Renal cortex interstitium (tissue), 11 donors: ENCODE data around the gene PTPRJ. TPM values are rescaled to one million over a fixed set of nuclear protein-coding genes. Genes with fewer than 3 reads are reported as not detected.
A peak's percentile ranks its signal among the peaks of the same experiment; 100 is the strongest.

Source experiments
- DNase-seq, 11 donors: peaks; one replicate each; pipeline ENCODE4 v3.0.0-alpha.2; 2013; ENCODE audit warnings: low read depth in 9 of 11, low spot score in 4 of 11; ENCODE audit errors: extremely low read depth in 1 of 11
- polyA plus RNA-seq, 3 donors: library from polyadenylated mRNA; unstranded; fragments of 120-200 nt; gene quantifications; one replicate each; pipeline ENCODE4 v1.2.1, GENCODE V29; 2013; ENCODE audit not compliant: insufficient read length in 3 of 3

The PTPRJ gene
- polyA plus RNA-seq, 3 donors, result 23.3 to 24.5 (median 23.5) TPM

- no peak for DNase-seq
These were observed 19.0 kb upstream of the PTPRJ start for GRCh38 chr11:47961383-47961782.

- no peak for DNase-seq
These were observed 15.8 kb upstream of the PTPRJ start for GRCh38 chr11:47964546-47964945.

GRCh38 chr11:47967577-47968525, 12.5 kb upstream of the PTPRJ start:
- DNase-seq, result no peak

GRCh38 chr11:47969401-47969800, 11.0 kb upstream of the PTPRJ start:
- DNase-seq, result no peak

GRCh38 chr11:47971501-47971900, 8.9 kb upstream of the PTPRJ start:
- DNase-seq, result peak in 4 of 11 donors; percentile 40 to 81 (median 56)

- DNase-seq, result no peak
These were observed 7.2 kb upstream of the PTPRJ start for GRCh38 chr11:47973173-47973572.

GRCh38 chr11:47976931-47977330, 3.4 kb upstream of the PTPRJ start:
- DNase-seq, result no peak

- DNase-seq, result peak in 1 of 11 donors; percentile 27
These were observed 2.7 kb upstream of the PTPRJ start for GRCh38 chr11:47977623-47978022.

GRCh38 chr11:47979378-47980087, 826 bp upstream of the PTPRJ start:
- DNase-seq, result no peak

- no peak for DNase-seq
These were observed 705 bp downstream of the PTPRJ start for GRCh38 chr11:47980907-47981621.

GRCh38 chr11:47981667-47982404, 1.5 kb downstream of the PTPRJ start:
- no peak for DNase-seq

- DNase-seq, result no peak
These were observed 2.3 kb downstream of the PTPRJ start for GRCh38 chr11:47982616-47983015.

GRCh38 chr11:47983464-47984397, 3.4 kb downstream of the PTPRJ start:
- no peak for DNase-seq

GRCh38 chr11:47986219-47986618, 5.9 kb downstream of the PTPRJ start:
- DNase-seq, result no peak

- DNase-seq, result no peak
These were observed 6.4 kb downstream of the PTPRJ start for GRCh38 chr11:47986742-47987141.

GRCh38 chr11:47987310-47987709, 7.0 kb downstream of the PTPRJ start:
- DNase-seq, result no peak

GRCh38 chr11:47987781-47988180, 7.4 kb downstream of the PTPRJ start:
- DNase-seq, result no peak

- no peak for DNase-seq
These were observed 9.4 kb downstream of the PTPRJ start for GRCh38 chr11:47989779-47990178.
